GM12872 (cell line): ENCODE measurements around the gene NSD1.

Experiments
- CTCF ChIP-seq: IDR thresholded peaks from 3 replicates; pipeline ENCODE4 v1.5.1; 2011; ENCODE audit warnings: low read depth, mild to moderate bottlenecking, low read length, moderate library complexity; ENCODE audit not compliant: insufficient read depth

Gene NSD1

GRCh38 chr5:177314376-177315342 is 181.1 kb downstream of the NSD1 start:
- no peak for TF ChIP-seq CTCF

- no peak for TF ChIP-seq CTCF
These were observed 181.8 kb downstream of the NSD1 start for GRCh38 chr5:177315411-177315810.

- no peak for TF ChIP-seq CTCF
These were observed 182.4 kb downstream of the NSD1 start for GRCh38 chr5:177316005-177316404.

- TF ChIP-seq CTCF, result peak; percentile 87
These were observed 184.4 kb downstream of the NSD1 start for GRCh38 chr5:177317959-177318377.

- TF ChIP-seq CTCF, result no peak
These were observed 186.5 kb downstream of the NSD1 start for GRCh38 chr5:177319913-177320588.

DNA sequence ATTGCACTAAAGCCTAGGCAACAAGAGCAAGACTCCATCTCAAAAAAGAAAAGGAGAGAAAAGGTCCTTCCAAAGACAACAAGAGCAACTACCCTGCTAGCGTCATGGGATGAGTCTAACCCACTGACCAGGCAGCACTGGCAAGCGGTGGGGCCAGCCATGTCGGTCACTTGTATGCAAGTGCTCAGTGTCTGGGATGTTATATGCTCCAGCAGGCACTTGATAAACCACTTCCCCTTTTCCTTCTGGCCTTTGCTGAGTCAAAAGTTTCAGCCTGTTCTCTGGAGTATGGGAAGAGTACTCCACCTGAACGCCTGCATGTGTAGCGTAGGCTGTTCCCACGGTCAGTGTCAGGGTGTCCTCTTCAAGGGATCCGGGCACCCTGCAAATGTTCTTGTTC is 187.3 kb downstream of the NSD1 start:
- no peak for TF ChIP-seq CTCF

GRCh38 chr5:177325868-177326381 is 192.4 kb downstream of the NSD1 start:
- TF ChIP-seq CTCF, result no peak
